ENCODE data around the gene TBC1D2B.

- no peak for TF ChIP-seq CTCF (IDR thresholded peaks at IDR 0.05; ENCODE audit: insufficient read depth, low read length, poor library complexity, severe bottlenecking)
- no peak for TF ChIP-seq EZH2phosphoT487 (conservative IDR thresholded peaks at IDR 0.05; ENCODE audit: low read length)
Measured at GRCh38 chr15:78020007-78020406, 57.5 kb downstream of the TBC1D2B start.

Data from SU-DHL-6 (cell line).